Keratinocyte (primary cell): ENCODE measurements around the gene EFEMP1. TPM values are rescaled to one million over a fixed set of nuclear protein-coding genes. Genes with fewer than 3 reads are reported as not detected.

Source experiments
- DNase-seq: peaks from one replicate; pipeline ENCODE4 v3.0.0-alpha.2; 2011; ENCODE audit warnings: low read depth, missing footprints, low spot score
- FAIRE-seq: peaks from 2 replicates; lab custom pipeline; 2011; peaks lifted over from hg19 to GRCh38; lab: Jason Lieb, UNC
- H2AFZ ChIP-seq: 2 replicates; pipeline ENCODE4 v1.6.0; 2012; ENCODE audit warnings: low read length, control low read depth, inconsistent platforms; ENCODE audit not compliant: control insufficient read depth
- H3K27ac ChIP-seq: 2 replicates; pipeline ENCODE4 v1.5.1; 2011; ENCODE audit warnings: low read length; ENCODE audit not compliant: control insufficient read depth, insufficient read depth
- H3K27me3 ChIP-seq: 3 replicates; pipeline ENCODE4 v1.6.0; 2011; ENCODE audit warnings: low read length; ENCODE audit not compliant: control insufficient read depth, insufficient read depth; ENCODE audit errors: extremely low read depth
- H3K36me3 ChIP-seq, 2 experiments: 2 replicates in 1 of 2; 3 replicates in 1 of 2; pipeline ENCODE4 v1.5.1; 2011; ENCODE audit warnings: low read length in 2 of 2, mild to moderate bottlenecking in 1 of 2; ENCODE audit not compliant: control insufficient read depth in 2 of 2, insufficient read depth in 2 of 2; ENCODE audit errors: extremely low read depth in 1 of 2
- H3K4me1 ChIP-seq: 3 replicates; pipeline ENCODE4 v1.5.1; 2011; ENCODE audit warnings: low read length; ENCODE audit not compliant: control insufficient read depth, insufficient read depth; ENCODE audit errors: extremely low read depth
- H3K4me2 ChIP-seq: 3 replicates; pipeline ENCODE4 v1.6.0; 2011; ENCODE audit warnings: low read depth, low read length; ENCODE audit not compliant: control insufficient read depth, insufficient read depth; ENCODE audit errors: extremely low read depth
- H3K4me3 ChIP-seq, 3 experiments: fragments of 200-600 bp in 1 of 3; sonication (generic) in 1 of 3; 2 replicates in 2 of 3; 3 replicates in 1 of 3; pipeline ENCODE4 v1.5.1; 2011 to 2016; ENCODE audit warnings: low read length in 3 of 3, mild to moderate bottlenecking in 3 of 3, control low read depth in 2 of 3, inconsistent platforms in 1 of 3, low read depth in 1 of 3, mixed read lengths in 1 of 3, mixed run types in 1 of 3, moderate library complexity in 1 of 3; ENCODE audit not compliant: control insufficient read depth in 2 of 3, insufficient read depth in 2 of 3; ENCODE audit errors: extremely low read depth in 1 of 3
- H3K79me2 ChIP-seq: 2 replicates; pipeline ENCODE4 v1.6.0; 2012; ENCODE audit warnings: low read length; ENCODE audit not compliant: control insufficient read depth, insufficient read depth
- H3K9ac ChIP-seq: 3 replicates; pipeline ENCODE4 v1.6.0; 2011; ENCODE audit warnings: low read length; ENCODE audit not compliant: control insufficient read depth, insufficient read depth; ENCODE audit errors: extremely low read depth
- H3K9me1 ChIP-seq: 3 replicates; pipeline ENCODE4 v1.6.0; 2011; ENCODE audit warnings: low read length; ENCODE audit not compliant: control insufficient read depth, insufficient read depth; ENCODE audit errors: extremely low read depth
- H3K9me3 ChIP-seq: 2 replicates; pipeline ENCODE4 v1.5.1; 2012; ENCODE audit warnings: low read depth, low read length; ENCODE audit not compliant: control insufficient read depth
- H4K20me1 ChIP-seq: 3 replicates; pipeline ENCODE4 v1.6.0; 2011; ENCODE audit warnings: low read length; ENCODE audit not compliant: control insufficient read depth, insufficient read depth; ENCODE audit errors: extremely low read depth
- EZH2 ChIP-seq: IDR thresholded peaks from one replicate; pipeline ENCODE4 v1.6.1; 2012; ENCODE audit warnings: inconsistent platforms, mild to moderate bottlenecking, low read length, moderate library complexity
- dilution Hi-C: fragments of 300-500 bp; cut with MboI; formaldehyde crosslinking; loops from one replicate; pipeline ENCODE4 v1.7.0; 2020; ENCODE audit warnings: low sequenced_read_pairs; ENCODE audit not compliant: extremely low pct_ligation_motif_present
- polyA plus RNA-seq, 5 experiments: library from polyadenylated mRNA; depleted of rRNA in 3 of 5; stranded (reverse) in 3 of 5; stranded (forward) in 1 of 5; unstranded in 1 of 5; fragments of >200 nt; gene quantifications; 1 replicate in 1 of 5; 2 replicates in 3 of 5; 3 replicates in 1 of 5; pipeline versions ENCODE4 v1.2.1 to v1.2.3, GENCODE V29; 2011 to 2012; ENCODE audit warnings: missing spikeins in 2 of 5, low read depth in 1 of 5, low replicate concordance in 1 of 5
- TF ChIP-seq, protein P1 (sequence below), 3 experiments: IDR thresholded peaks in 1 of 3; conservative IDR thresholded peaks in 1 of 3; optimal IDR thresholded peaks in 1 of 3; 2 replicates in 2 of 3; 3 replicates in 1 of 3; pipeline versions ENCODE3 to v1.5.1; 2011; ENCODE audit warnings: low read length in 3 of 3, mild to moderate bottlenecking in 3 of 3, moderate library complexity in 2 of 3, control low read depth in 1 of 3, inconsistent platforms in 1 of 3; ENCODE audit not compliant: insufficient read depth in 2 of 3; ENCODE audit errors: extremely low read depth in 1 of 3

The EFEMP1 gene
- polyA plus RNA-seq, 1 donor (not counting 4 experiments of a cell fraction or from before 2014, with no cell fraction given), result 234 TPM

DNA sequence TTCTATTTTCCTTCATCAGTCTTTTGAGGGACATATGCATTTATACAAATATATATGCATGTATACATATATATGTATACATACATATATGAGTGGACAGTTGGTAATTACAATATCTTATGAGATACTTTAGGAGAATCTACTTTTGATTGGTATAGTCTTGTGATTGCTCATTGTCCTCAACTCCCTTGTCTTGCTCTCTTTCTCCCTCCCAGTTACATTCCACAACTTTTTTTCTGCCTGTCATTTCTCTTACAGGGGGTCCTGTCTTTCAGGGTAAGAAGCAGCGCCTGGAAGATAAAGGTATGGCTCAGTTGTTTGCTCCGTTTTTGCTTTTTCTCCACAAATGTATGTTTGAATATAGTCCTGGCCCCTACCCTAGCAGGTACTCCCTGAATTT lies 19.9 kb downstream of the EFEMP1 start:
- H3K27me3 ChIP-seq, result no peaks in the 10 kb centered on the region
- H3K9me1 ChIP-seq, result no peaks in the 10 kb centered on the region
- no peak overlapping the region for H3K4me3 ChIP-seq
- dilution Hi-C loops, result no loop called here
- peaks cover 0 to 3% of the 10 kb centered on the region in 2 experiments for H3K36me3 ChIP-seq
- H3K4me2 ChIP-seq, result no peak overlapping the region
- TF ChIP-seq, protein P1, sequence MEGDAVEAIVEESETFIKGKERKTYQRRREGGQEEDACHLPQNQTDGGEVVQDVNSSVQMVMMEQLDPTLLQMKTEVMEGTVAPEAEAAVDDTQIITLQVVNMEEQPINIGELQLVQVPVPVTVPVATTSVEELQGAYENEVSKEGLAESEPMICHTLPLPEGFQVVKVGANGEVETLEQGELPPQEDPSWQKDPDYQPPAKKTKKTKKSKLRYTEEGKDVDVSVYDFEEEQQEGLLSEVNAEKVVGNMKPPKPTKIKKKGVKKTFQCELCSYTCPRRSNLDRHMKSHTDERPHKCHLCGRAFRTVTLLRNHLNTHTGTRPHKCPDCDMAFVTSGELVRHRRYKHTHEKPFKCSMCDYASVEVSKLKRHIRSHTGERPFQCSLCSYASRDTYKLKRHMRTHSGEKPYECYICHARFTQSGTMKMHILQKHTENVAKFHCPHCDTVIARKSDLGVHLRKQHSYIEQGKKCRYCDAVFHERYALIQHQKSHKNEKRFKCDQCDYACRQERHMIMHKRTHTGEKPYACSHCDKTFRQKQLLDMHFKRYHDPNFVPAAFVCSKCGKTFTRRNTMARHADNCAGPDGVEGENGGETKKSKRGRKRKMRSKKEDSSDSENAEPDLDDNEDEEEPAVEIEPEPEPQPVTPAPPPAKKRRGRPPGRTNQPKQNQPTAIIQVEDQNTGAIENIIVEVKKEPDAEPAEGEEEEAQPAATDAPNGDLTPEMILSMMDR (optimal IDR thresholded peaks at IDR 0.05 in 1 of 3, IDR thresholded peaks at IDR 0.05 in 1 of 3, conservative IDR thresholded peaks at IDR 0.05 in 1 of 3; ENCODE audit: extremely low read depth in 1 of 3, insufficient read depth in 2 of 3, low read length in 3 of 3), result no peak
- no peak for TF ChIP-seq EZH2
- no peak overlapping the region for H2AFZ ChIP-seq
- H3K9me3 ChIP-seq, result no peaks in the 10 kb centered on the region
- peaks cover 21% of the 10 kb centered on the region for H3K4me1 ChIP-seq
- H3K79me2 ChIP-seq, result no peaks in the 10 kb centered on the region
- no peak for DNase-seq
- H3K9ac ChIP-seq, result no peak overlapping the region
- H3K27ac ChIP-seq, result no peak overlapping the region
- H4K20me1 ChIP-seq, result no peaks in the 10 kb centered on the region
- no peak for FAIRE-seq

DNA sequence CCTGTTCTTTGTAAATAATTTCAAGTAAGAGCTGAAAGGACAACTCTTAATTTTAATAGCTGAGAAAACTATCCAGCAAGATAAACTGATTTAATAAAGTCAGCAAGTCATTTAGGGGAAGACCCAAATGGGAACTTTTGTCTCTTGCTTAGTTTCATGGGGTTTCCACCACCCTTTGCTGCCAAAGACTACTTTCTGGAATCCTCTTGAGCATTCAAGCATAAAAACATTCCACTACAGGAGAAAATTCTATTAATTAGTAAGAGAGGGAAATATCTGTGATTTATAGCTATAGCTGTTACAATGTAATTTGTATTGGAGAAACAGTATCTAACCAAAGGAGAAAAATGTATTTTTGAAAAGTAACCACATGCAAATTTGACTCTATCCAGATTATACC lies 20.6 kb downstream of the EFEMP1 start:
- Histone ChIP-seq H3K27ac (no peak overlapping the region), H3K27me3 (no peaks in the 10 kb centered on the region), H3K9ac (no peak overlapping the region), H3K79me2 (no peaks in the 10 kb centered on the region), H3K4me1 (peaks cover 21% of the 10 kb centered on the region), H3K4me2 (no peak overlapping the region), H3K4me3 (no peak overlapping the region), H3K9me1 (no peaks in the 10 kb centered on the region), H3K9me3 (no peaks in the 10 kb centered on the region), H3K36me3 (peaks cover 1 to 3% of the 10 kb centered on the region in 2 experiments), H2AFZ (no peak overlapping the region), H4K20me1 (no peaks in the 10 kb centered on the region)
- FAIRE-seq, result no peak
- no peak for DNase-seq
- dilution Hi-C loops, result no loop called here
- TF ChIP-seq EZH2, result no peak
- TF ChIP-seq, protein P1 (optimal IDR thresholded peaks at IDR 0.05 in 1 of 3, IDR thresholded peaks at IDR 0.05 in 1 of 3, conservative IDR thresholded peaks at IDR 0.05 in 1 of 3; ENCODE audit: extremely low read depth in 1 of 3, insufficient read depth in 2 of 3, low read length in 3 of 3), result no peak
